ENCODE measurements around the gene KLF16. TPM values are rescaled to one million over a fixed set of nuclear protein-coding genes. Genes with fewer than 3 reads are reported as not detected.
"Not testable (repeated sequence)": the region's sequence is repeated elsewhere in the genome, so short reads cannot be mapped to it uniquely, and the experiment has no call there.

Gene KLF16
- total and polyA plus RNA-seq, 5 donors: 4.5 to 11.1 (median 7.1) TPM

DNA sequence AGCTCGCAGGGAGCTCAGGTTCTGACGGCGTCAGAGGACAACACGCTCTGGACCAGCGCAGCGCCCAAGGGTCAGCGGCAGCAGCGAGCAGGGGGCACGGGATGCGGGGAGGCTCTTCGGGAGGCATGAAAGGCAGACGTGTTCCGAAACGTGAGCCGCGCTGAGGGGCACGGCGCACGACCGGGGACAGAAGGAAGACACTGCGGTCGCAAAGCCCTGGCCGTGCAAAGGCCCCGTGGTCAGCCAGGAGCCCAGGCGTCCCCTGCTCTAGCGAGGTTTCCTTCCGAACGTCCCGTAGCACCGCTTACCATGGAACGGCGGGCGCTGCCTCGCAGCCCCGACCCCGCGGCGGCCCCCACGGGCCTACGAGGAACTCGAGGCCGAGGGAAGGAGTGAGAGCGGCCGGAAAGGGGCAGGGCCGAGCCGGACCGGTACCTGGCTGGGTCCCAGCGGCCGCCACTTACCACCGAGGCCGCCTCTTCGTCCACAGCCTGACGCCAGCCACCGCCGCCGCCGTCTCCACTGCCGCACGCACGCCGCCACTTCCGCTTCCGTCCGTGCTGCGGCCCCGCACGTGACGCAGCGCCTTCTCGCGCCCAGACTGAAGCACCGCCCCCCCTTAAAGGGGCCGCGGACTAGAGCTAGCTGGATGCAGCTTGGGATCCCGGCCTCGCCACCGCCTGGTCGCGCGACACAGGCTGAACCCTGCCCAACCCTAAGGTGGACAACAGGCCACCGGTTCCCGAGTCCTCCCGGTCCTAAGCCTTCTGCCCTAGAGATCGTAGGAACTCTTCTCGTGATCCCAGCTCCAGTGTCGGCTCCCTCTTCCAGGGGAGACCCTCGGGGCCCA lies 12.5 kb upstream of the KLF16 start:
- DNase-seq (peak; percentile 93 to 98 (median 96)), ATAC-seq (peak; percentile 93 to 96)
- peak overlapping the region; percentile 65 for H3K4me3 ChIP-seq (ENCODE audit: low read length)
- peaks cover 8% of the 10 kb centered on the region for H3K4me1 ChIP-seq (ENCODE audit: control insufficient read depth, insufficient read depth, low read length)
- H3K27me3 ChIP-seq (ENCODE audit: control insufficient read depth, insufficient read depth): no peaks in the 10 kb centered on the region
- H3K9me3 ChIP-seq (ENCODE audit: control insufficient read depth, low read length): no peaks in the 10 kb centered on the region
- peak overlapping the region; percentile 79 for H3K27ac ChIP-seq (ENCODE audit: low read length)
- WGBS: under 1% methylated on average over 87 of the region's 87 CpGs
- intact Hi-C loops (cut with DNase I): no loop called here

DNA sequence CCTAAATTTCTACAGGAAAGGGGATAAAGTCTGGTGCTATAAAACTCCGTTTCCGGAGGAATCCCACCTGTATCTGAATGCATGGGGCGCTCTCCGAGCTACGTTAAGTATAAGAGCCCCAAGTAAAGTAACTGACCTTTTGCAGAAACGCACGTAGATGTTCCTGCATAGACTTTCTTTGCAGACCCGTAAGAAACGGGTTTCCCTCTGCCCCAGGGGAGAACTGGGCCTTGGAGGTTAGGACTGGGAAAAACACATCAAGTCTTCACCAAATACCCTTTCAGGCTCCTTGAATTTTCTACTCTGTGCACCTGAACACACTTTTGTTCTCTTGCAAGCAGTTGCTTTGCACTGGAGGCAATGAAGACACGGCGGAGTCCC lies 11.9 kb upstream of the KLF16 start:
- DNase-seq; intact Hi-C loops (cut with DNase I); H3K4me1 ChIP-seq (ENCODE audit: control insufficient read depth, insufficient read depth, low read length); ATAC-seq; H3K27me3 ChIP-seq (ENCODE audit: control insufficient read depth, insufficient read depth); H3K9me3 ChIP-seq (ENCODE audit: control insufficient read depth, low read length): not testable (repeated sequence)
- Histone ChIP-seq H3K4me3 (ENCODE audit: low read length) (peak overlapping the region; percentile 65), H3K27ac (ENCODE audit: low read length) (peak overlapping the region; percentile 79)
- WGBS: 3% methylated on average over 11 of the region's 11 CpGs

DNA sequence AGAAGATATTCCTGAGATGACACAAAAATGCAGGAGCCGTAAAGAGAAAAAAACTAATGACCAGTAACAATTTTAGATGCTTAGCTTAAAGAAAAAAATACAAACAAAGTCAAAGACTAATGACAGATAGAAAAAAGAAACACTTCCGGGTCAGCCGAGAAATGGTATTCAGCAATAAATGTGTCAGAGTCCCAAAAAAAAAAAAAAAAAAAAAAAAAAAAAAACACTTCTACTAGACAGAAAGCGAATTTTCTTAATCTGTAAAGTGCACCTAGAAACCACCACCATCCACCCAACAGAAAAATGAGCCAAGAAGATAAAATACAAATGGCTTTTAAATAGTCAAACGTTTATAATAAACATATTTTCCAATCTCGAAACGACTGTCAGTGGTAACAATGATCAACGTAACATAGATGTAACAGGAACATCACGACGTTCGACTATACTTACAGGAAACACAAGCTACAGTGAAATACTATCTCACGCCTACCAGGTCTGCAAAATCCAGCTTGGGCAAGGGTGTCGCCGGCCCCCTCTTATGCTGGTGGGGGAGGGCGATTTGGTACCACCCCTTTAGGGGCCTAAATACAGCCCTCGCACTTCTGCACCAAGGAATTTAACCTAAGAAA lies 11.3 kb upstream of the KLF16 start:
- H3K27me3 ChIP-seq (ENCODE audit: control insufficient read depth, insufficient read depth): no peaks in the 10 kb centered on the region
- no peaks in the 10 kb centered on the region for H3K9me3 ChIP-seq (ENCODE audit: control insufficient read depth, low read length)
- H3K4me1 ChIP-seq (ENCODE audit: control insufficient read depth, insufficient read depth, low read length): peaks cover 8% of the 10 kb centered on the region
- ATAC-seq: no peak
- intact Hi-C loops (cut with DNase I): no loop called here
- peak overlapping the region; percentile 65 for H3K4me3 ChIP-seq (ENCODE audit: low read length)
- DNase-seq: no peak
- WGBS: 13% methylated on average over 16 of the region's 16 CpGs
- peak overlapping the region; percentile 57 for H3K27ac ChIP-seq (ENCODE audit: low read length)

DNA sequence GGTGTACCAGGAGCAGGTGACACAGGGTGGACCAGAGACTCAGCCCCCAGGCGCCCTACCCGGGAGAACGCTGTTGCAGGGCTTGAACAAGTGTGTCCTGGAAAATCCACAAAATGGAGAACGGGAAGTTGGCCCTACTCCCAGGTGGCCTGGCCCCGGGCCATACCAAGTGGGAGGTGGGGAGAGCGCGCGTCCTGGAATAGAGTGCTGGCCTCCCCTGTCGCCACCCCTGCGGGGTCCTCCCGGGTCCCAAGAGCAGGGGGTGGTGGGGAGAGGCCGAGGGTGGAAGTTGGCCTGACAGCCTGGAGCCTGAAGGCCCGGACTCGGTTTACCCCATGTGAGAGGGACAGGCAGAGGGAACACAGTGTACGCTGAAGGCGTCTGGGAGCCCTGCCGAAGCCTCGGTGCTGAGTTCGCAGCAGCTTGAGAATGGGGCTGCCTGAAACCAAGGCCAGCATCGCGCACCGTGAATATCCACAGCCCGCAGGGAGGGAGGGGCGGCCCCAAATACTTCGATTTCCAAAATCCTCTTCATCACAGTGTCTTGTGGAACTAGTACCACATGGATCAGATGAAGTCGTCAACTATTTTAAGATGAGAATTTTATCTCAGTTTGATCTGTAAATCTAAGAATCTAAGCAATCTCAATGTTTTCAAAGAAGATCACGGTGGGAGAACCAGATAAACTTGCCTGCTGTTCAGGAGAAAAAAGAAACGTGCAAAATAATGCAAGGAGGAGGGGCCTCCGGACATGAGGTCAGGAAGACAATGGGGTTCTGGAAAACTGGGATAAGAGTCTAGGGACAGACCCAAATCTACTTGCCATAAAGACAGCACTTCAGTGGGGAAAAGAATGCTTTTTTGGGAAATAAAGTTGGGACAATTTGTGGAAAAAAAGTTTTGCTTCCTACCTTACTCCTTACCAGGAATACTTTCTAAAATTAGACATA lies 10.4 kb upstream of the KLF16 start:
- peaks cover 8% of the 10 kb centered on the region for H3K4me1 ChIP-seq (ENCODE audit: control insufficient read depth, insufficient read depth, low read length)
- peak; percentile 34 to 51 for ATAC-seq
- H3K4me3 ChIP-seq (ENCODE audit: low read length): peak overlapping the region; percentile 65
- H3K27me3 ChIP-seq (ENCODE audit: control insufficient read depth, insufficient read depth): no peaks in the 10 kb centered on the region
- H3K9me3 ChIP-seq (ENCODE audit: control insufficient read depth, low read length): no peaks in the 10 kb centered on the region
- peak in 2 of 3 donors; percentile 85 to 90 for DNase-seq
- H3K27ac ChIP-seq (ENCODE audit: low read length): peak overlapping the region; percentile 91
- 28% methylated on average over 29 of the region's 29 CpGs for WGBS
- intact Hi-C loops (cut with DNase I): no loop called here

DNA sequence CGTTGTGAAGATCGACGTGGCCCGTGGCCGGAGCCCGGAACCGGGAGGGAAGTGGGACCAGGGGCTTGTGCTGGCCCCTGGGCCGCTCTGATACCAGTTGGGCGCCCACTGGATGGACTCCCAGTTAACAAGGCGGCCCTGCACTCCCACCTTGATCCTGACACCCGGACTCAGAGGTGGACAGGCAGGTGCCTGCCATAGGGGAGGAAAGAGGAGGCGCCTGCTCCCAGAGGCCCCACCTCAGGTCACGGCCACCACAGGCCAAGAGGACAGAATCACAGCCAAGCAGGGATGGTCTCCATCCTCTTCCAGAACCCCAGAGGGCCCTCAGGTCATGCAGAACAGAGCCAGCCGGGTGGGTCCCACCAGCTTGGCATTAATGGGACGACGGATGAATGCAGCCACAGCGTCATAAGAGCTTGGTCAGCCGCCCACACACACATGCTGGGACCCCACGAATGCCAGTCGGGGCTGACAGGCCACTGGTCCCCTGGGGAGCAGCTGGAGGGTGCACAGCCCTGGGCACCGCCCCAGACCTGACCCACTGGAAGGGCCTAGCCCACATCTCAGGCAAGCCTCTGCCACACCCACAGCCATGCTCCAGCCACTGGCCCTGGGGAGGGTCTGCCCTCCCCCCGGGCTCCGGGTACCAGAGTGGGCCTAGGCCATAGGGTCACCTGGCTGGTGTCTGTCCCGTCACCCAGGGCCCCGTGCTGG lies 9.6 kb upstream of the KLF16 start:
- H3K9me3 ChIP-seq (ENCODE audit: control insufficient read depth, low read length): no peaks in the 10 kb centered on the region
- no peak overlapping the region for H3K4me3 ChIP-seq (ENCODE audit: low read length)
- peaks cover 8% of the 10 kb centered on the region for H3K4me1 ChIP-seq (ENCODE audit: control insufficient read depth, insufficient read depth, low read length)
- no peaks in the 10 kb centered on the region for H3K27me3 ChIP-seq (ENCODE audit: control insufficient read depth, insufficient read depth)
- intact Hi-C loops (cut with DNase I): no loop called here
- peak in 2 of 3 donors; percentile 65 to 70 for DNase-seq
- 68% methylated on average over 25 of the region's 25 CpGs for WGBS
- no peak for ATAC-seq
- H3K27ac ChIP-seq (ENCODE audit: low read length): peak overlapping the region; percentile 91

DNA sequence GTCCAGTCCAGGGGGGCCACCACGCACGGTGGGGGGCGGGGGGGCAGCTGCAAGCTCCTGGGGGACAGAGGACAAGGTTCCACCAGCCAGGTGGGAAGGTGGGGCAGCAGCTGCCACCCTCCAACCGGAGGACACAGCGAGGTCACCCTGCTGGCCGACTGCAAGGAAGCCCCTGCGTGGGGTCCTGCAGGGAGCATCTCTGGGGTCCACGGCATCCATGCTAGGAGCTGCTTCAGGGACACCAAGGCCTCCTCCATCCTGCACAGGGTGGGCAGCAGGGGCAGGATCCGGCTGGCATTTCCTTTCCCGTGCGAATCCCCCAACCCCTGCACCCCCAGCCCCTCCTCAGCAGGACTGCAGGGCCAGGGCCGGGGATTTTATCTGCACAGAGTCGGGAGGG lies 8.3 kb upstream of the KLF16 start:
- no peak overlapping the region for H3K27ac ChIP-seq (ENCODE audit: low read length)

DNA sequence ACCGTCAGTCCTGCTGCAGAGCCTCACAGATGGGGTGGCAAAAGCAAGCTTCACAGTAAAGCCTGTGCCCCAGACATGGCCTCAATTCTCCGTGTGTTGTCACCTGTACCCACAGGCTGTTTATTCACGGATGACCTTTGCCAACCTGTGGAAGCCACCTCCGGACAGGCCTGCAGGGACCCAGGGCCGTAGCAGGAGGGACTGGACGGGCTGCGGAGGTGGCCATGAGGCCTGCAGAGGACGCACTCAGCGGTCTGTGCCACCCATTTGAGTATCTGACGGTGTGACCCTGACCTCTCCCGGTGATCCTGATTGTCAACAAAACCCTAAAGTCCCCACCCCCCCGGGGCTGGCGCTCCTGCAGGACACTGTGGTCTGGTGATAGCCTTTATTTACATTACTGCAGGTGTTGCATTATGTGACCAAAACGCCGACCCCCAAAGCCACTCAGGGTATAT lies 7.8 kb upstream of the KLF16 start:
- Histone ChIP-seq H3K4me1 (ENCODE audit: control insufficient read depth, insufficient read depth, low read length) (peaks cover 4% of the 10 kb centered on the region), H3K9me3 (ENCODE audit: control insufficient read depth, low read length) (no peaks in the 10 kb centered on the region), H3K4me3 (ENCODE audit: low read length) (no peak overlapping the region), H3K27me3 (ENCODE audit: control insufficient read depth, insufficient read depth) (no peaks in the 10 kb centered on the region), H3K27ac (ENCODE audit: low read length) (no peak overlapping the region)
- intact Hi-C loops (cut with DNase I): no loop called here
- 86% methylated on average over 15 of the region's 15 CpGs for WGBS
- no peak for ATAC-seq
- DNase-seq: no peak

More for the DNA sequence above, 8.3 kb upstream of the KLF16 start:
- H3K9me3 ChIP-seq (ENCODE audit: control insufficient read depth, low read length): no peaks in the 10 kb centered on the region
- WGBS: 89% methylated on average over 13 of the region's 13 CpGs
- no peaks in the 10 kb centered on the region for H3K27me3 ChIP-seq (ENCODE audit: control insufficient read depth, insufficient read depth)
- DNase-seq (no peak), ATAC-seq (no peak)
- intact Hi-C loops (cut with DNase I): no loop called here
- peaks cover 7% of the 10 kb centered on the region for H3K4me1 ChIP-seq (ENCODE audit: control insufficient read depth, insufficient read depth, low read length)
- H3K4me3 ChIP-seq (ENCODE audit: low read length): no peak overlapping the region

DNA sequence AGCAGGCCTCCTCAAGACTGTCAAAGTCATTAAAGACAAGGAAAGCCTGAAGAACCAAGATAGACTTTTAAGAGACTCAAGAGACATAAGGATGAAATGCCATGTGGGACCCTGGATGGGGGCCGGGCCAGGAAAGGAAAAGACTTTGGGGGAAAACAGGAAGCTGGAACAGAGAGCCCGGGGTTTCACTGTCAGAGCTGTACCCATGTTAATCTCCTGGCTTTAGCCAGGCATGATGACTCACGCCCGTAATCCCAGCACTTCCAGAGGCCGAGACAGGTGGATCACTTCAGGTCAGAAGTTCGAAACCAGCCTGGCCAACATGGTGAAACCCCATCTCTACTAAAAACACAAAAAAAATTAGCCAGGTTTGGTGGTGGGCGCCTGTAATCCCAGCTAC lies 5.6 kb upstream of the KLF16 start:
- ATAC-seq (no peak), DNase-seq (no peak)
- intact Hi-C loops (cut with DNase I): loop anchor here in 1 of 4 donors (10.0 kb wide), 1 partner anchor 206 kb away; no protein-coding TSS in a partner anchor
- no peaks in the 10 kb centered on the region for H3K9me3 ChIP-seq (ENCODE audit: control insufficient read depth, low read length)
- H3K27me3 ChIP-seq (ENCODE audit: control insufficient read depth, insufficient read depth): no peaks in the 10 kb centered on the region
- 82% methylated on average over 7 of the region's 7 CpGs for WGBS
- peaks cover 4% of the 10 kb centered on the region for H3K4me1 ChIP-seq (ENCODE audit: control insufficient read depth, insufficient read depth, low read length)
- H3K4me3 ChIP-seq (ENCODE audit: low read length): no peak overlapping the region
- no peak overlapping the region for H3K27ac ChIP-seq (ENCODE audit: low read length)

DNA sequence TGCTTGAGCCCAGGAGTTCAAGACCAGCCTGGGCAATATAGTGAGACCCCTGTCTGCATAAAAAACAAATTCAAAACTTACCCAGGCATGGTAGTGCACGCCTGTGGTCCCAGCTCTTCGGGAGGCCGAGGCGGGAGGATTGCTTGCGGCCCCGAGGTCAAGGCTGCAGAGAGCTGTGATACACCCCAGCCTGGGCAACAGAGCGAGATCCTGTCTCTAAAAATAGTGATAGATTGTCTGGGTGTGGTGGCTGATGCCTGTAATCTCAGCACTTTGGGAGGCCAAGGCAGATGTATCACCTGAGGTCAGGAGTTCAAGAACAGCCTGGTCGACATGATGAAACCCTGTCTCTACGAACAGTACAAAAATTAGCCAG lies 4.0 kb upstream of the KLF16 start:
- H3K4me1 ChIP-seq (ENCODE audit: control insufficient read depth, insufficient read depth, low read length): no peaks in the 10 kb centered on the region
- DNase-seq (no peak), ATAC-seq (no peak)
- intact Hi-C loops (cut with DNase I): loop anchor here in 1 of 4 donors (10.0 kb wide), 1 partner anchor 207 kb away; no protein-coding TSS in a partner anchor
- H3K4me3 ChIP-seq (ENCODE audit: low read length): no peak overlapping the region
- H3K27me3 ChIP-seq (ENCODE audit: control insufficient read depth, insufficient read depth): no peaks in the 10 kb centered on the region
- 88% methylated on average over 9 of the region's 9 CpGs for WGBS
- H3K27ac ChIP-seq (ENCODE audit: low read length): no peak overlapping the region
- no peaks in the 10 kb centered on the region for H3K9me3 ChIP-seq (ENCODE audit: control insufficient read depth, low read length)

DNA sequence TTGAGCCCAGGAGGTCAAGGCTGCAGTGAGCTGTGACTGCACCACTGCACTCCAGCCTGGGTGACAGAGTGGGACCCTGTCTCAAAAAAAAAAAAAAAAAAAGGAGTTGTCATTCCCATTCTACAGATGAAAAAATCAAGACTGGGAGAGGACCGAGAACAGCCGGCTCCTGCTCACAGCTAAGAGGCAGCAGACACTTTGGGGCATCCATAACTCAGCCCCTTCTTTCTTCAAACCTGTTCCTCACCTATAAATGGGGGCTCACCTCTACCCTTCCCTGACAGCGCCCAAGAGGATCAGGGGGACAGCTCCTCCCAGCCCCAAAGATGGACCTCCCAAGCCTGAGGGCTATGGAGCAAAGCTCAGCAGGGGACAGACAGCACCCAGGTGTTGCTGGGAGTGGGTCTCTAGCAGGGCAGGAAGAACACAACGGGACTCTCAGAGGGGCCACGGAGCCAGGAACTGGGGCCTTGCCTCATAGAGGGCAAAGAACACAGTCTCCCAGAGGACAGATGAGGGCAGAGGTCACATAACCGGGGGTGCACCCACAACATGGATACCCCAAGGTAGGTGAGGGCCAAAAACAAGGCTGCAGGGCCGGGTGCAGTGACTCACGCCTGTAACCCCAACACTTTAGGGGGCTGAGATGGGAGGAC lies 3.4 kb upstream of the KLF16 start:
- no peaks in the 10 kb centered on the region for H3K27me3 ChIP-seq (ENCODE audit: control insufficient read depth, insufficient read depth)
- H3K27ac ChIP-seq (ENCODE audit: low read length): no peak overlapping the region
- ATAC-seq (no peak), DNase-seq (no peak)
- H3K9me3 ChIP-seq (ENCODE audit: control insufficient read depth, low read length): no peaks in the 10 kb centered on the region
- intact Hi-C loops (cut with DNase I): loop anchor here in 1 of 4 donors (10.0 kb wide), 1 partner anchor 208 kb away; no protein-coding TSS in a partner anchor
- H3K4me1 ChIP-seq (ENCODE audit: control insufficient read depth, insufficient read depth, low read length): no peaks in the 10 kb centered on the region
- no peak overlapping the region for H3K4me3 ChIP-seq (ENCODE audit: low read length)
- 87% methylated on average over 8 of the region's 8 CpGs for WGBS
